GM21723 (cell line): ENCODE measurements around the gene DENND1B.
"Not testable (repeated sequence)": the region's sequence is repeated elsewhere in the genome, so short reads cannot be mapped to it uniquely, and the experiment has no call there.

Experiments used
- ATAC-seq: cut with Tn5 transposase; IDR thresholded peaks from one replicate; pipeline ENCODE4 v1.9.1; 2021; ENCODE audit warnings: mild to moderate bottlenecking, moderate library complexity; ENCODE audit not compliant: unreplicated experiment

Gene DENND1B

GRCh38 chr1:197786280-197786679 is 11.0 kb upstream of the DENND1B start:
- ATAC-seq, result no peak

GRCh38 chr1:197783510-197783948 is 8.2 kb upstream of the DENND1B start:
- no peak for ATAC-seq

GRCh38 chr1:197782722-197783360 is 7.6 kb upstream of the DENND1B start:
- ATAC-seq, result no peak

GRCh38 chr1:197781968-197782721 is 6.9 kb upstream of the DENND1B start:
- no peak for ATAC-seq

- no peak for ATAC-seq
These were observed 4.6 kb upstream of the DENND1B start for GRCh38 chr1:197779921-197780320.

GRCh38 chr1:197778366-197778945 is 3.2 kb upstream of the DENND1B start:
- no peak for ATAC-seq

- ATAC-seq, result peak; percentile 44
These were observed 1.2 kb upstream of the DENND1B start for GRCh38 chr1:197776351-197777105.

- ATAC-seq, result peak; percentile 36
These were observed 606 bp downstream of the DENND1B start for GRCh38 chr1:197774466-197775281.

- ATAC-seq, result no peak
These were observed 1.4 kb downstream of the DENND1B start for GRCh38 chr1:197773856-197774255.

- ATAC-seq, result no peak
These were observed 3.2 kb downstream of the DENND1B start for GRCh38 chr1:197771904-197772556.

- ATAC-seq, result no peak
These were observed 3.9 kb downstream of the DENND1B start for GRCh38 chr1:197771386-197771785.

GRCh38 chr1:197770243-197770642 is 5.0 kb downstream of the DENND1B start:
- no peak for ATAC-seq

- no peak for ATAC-seq
These were observed 6.0 kb downstream of the DENND1B start for GRCh38 chr1:197769287-197769686.

- no peak for ATAC-seq
These were observed 7.1 kb downstream of the DENND1B start for GRCh38 chr1:197768014-197768805.

GRCh38 chr1:197763769-197764168 is 11.5 kb downstream of the DENND1B start:
- no peak for ATAC-seq

GRCh38 chr1:197763307-197763706 is 12.0 kb downstream of the DENND1B start:
- ATAC-seq, result no peak

- peak; percentile 89 for ATAC-seq
These were observed 13.6 kb downstream of the DENND1B start for GRCh38 chr1:197761654-197762053.

- not testable (repeated sequence) for ATAC-seq
These were observed 19.7 kb downstream of the DENND1B start for GRCh38 chr1:197755553-197755952.

GRCh38 chr1:197752652-197753164 is 22.6 kb downstream of the DENND1B start:
- not testable (repeated sequence) for ATAC-seq
